Stomach (tissue), 9 donors: ENCODE data around the gene CACNA1E. TPM values are rescaled to one million over a fixed set of nuclear protein-coding genes. Genes with fewer than 3 reads are reported as not detected.

Source experiments
- DNase-seq, 2 donors: peaks; one replicate each; pipeline versions ENCODE4 v3.0.0 to v3.0.0-alpha.2; 2013 to 2019
- H3K27ac ChIP-seq, 5 donors: fragments of 200-600 bp in 4 of 5; sonication (generic) in 4 of 5; one replicate each; pipeline ENCODE4 v1.5.1; 2013 to 2019; ENCODE audit warnings: mild to moderate bottlenecking in 1 of 5, moderate library complexity in 1 of 5
- H3K27me3 ChIP-seq, 3 donors: fragments of 200-600 bp; sonication (generic); one replicate each; pipeline ENCODE4 v1.5.1; 2017 to 2019; ENCODE audit warnings: mixed run types in 1 of 3
- H3K36me3 ChIP-seq, 4 donors: fragments of 200-600 bp; sonication (generic); 1 replicate in 3 of 4; 2 replicates in 1 of 4; pipeline ENCODE4 v1.5.1; 2016 to 2019
- H3K4me1 ChIP-seq, 4 donors: fragments of 200-600 bp; sonication (generic); one replicate each; pipeline ENCODE4 v1.5.1; 2016 to 2019
- H3K4me3 ChIP-seq, 4 donors: fragments of 200-600 bp; sonication (generic) in 3 of 4; one replicate each; pipeline ENCODE4 v1.5.1; 2016 to 2019; ENCODE audit warnings: mild to moderate bottlenecking in 1 of 4
- H3K9me3 ChIP-seq, 4 donors: fragments of 200-600 bp; sonication (generic); one replicate each; pipeline ENCODE4 v1.5.1; 2016 to 2019
- EP300 ChIP-seq: sonication (generic); formaldehyde crosslinking; IDR thresholded peaks from one replicate; pipeline ENCODE4 v1.6.1; 2017; ENCODE audit warnings: antibody characterized with exemption
- POLR2A ChIP-seq, 4 donors: fragments of 450-650 bp; IDR thresholded peaks; one replicate each; pipeline ENCODE4 v1.6.1; 2016; ENCODE audit warnings: antibody characterized with exemption in 4 of 4, control low read depth in 2 of 4, mild to moderate bottlenecking in 1 of 4, moderate library complexity in 1 of 4
- POLR2AphosphoS5 ChIP-seq, 3 donors: sonication (generic); formaldehyde crosslinking; IDR thresholded peaks; one replicate each; pipeline ENCODE4 v1.6.1; 2016; ENCODE audit warnings: antibody characterized with exemption in 3 of 3
- WGBS, 5 donors: extraction: QIAGEN DNeasy Blood & Tissue Kit in 3 of 5; methylation state at CpG; one replicate each; pipeline versions ENCODE4 v1.1.5 to v1.1.7; 2013 to 2018; 5-methylcytosine and 5-hydroxymethylcytosine counted together
- intact Hi-C: fragments of 100-400 bp; cut with DNase I; formaldehyde crosslinking; loops from one replicate; pipeline ENCODE4 v1.15.1; 2023; ENCODE audit warnings: low total_unique reads
- polyA plus RNA-seq, 3 donors: library from polyadenylated mRNA; stranded (reverse); fragments of 200-250 nt; gene quantifications; one replicate each; pipeline ENCODE4 v1.2.3, GENCODE V29; 2013
- total RNA-seq, 5 donors: library from RNA; depleted of rRNA; stranded (reverse); fragments of >200 nt; gene quantifications; one replicate each; pipeline versions ENCODE4 v1.1.0 to v1.2.3, GENCODE V29; 2014 to 2016
- TF ChIP-seq, protein P1 (sequence below), 7 experiments: fragments of 450-650 bp in 4 of 7; fragments of 200-600 bp in 3 of 7; sonication (generic) in 3 of 7; IDR thresholded peaks; one replicate each; pipeline ENCODE4 v1.5.1; 2016 to 2019; ENCODE audit warnings: antibody characterized with exemption in 7 of 7, control low read depth in 2 of 7, mild to moderate bottlenecking in 1 of 7
- donor health status: healthy with polysubstance abuse.
- donor health status: Bipolar disorder and iron deficiency.
- donor health status: healthy.

Gene CACNA1E
- total and polyA plus RNA-seq, 8 donors, result under 0.01 to 1.8 (median 0.01) TPM; not detected in 4

DNA sequence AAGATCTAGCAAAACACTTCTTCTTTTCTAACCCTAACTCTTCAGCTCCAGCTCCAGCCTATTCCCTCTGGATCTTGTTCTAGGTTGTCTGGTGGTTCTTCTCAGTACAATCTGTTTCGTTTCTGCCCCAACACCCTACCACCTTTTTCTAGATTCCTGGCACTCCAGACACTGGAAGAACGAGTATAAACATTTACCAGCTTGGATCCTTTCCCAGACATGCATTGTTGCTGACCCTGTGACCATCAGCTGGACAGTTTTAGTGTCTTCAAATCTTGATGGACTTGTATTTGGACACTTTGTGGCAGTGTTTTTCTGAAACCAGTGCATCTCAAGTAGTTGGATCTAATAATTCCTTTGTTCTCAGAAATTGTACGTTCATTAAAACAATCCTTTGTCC is 30.6 kb upstream of the CACNA1E start:
- Histone ChIP-seq H3K4me3 (no peak overlapping the region), H3K36me3 (no peaks in the 10 kb centered on the region), H3K4me1 (no peaks in the 10 kb centered on the region), H3K9me3 (peaks cover 0 to 15% (median 11%) of the 10 kb centered on the region in 4 donors), H3K27me3 (no peaks in the 10 kb centered on the region), H3K27ac (no peak overlapping the region)
- TF ChIP-seq POLR2AphosphoS5 (IDR thresholded peaks at IDR 0.05), result no peak
- TF ChIP-seq, protein P1, sequence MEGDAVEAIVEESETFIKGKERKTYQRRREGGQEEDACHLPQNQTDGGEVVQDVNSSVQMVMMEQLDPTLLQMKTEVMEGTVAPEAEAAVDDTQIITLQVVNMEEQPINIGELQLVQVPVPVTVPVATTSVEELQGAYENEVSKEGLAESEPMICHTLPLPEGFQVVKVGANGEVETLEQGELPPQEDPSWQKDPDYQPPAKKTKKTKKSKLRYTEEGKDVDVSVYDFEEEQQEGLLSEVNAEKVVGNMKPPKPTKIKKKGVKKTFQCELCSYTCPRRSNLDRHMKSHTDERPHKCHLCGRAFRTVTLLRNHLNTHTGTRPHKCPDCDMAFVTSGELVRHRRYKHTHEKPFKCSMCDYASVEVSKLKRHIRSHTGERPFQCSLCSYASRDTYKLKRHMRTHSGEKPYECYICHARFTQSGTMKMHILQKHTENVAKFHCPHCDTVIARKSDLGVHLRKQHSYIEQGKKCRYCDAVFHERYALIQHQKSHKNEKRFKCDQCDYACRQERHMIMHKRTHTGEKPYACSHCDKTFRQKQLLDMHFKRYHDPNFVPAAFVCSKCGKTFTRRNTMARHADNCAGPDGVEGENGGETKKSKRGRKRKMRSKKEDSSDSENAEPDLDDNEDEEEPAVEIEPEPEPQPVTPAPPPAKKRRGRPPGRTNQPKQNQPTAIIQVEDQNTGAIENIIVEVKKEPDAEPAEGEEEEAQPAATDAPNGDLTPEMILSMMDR (IDR thresholded peaks at IDR 0.05), result no peak
- TF ChIP-seq EP300, result no peak
- TF ChIP-seq POLR2A (IDR thresholded peaks at IDR 0.05), result no peak
- no peak for DNase-seq
- 28 to 35% (median 33%) methylated on average over 3 of the region's 3 CpGs for WGBS, 5 donors
- intact Hi-C loops, result no loop called here

DNA sequence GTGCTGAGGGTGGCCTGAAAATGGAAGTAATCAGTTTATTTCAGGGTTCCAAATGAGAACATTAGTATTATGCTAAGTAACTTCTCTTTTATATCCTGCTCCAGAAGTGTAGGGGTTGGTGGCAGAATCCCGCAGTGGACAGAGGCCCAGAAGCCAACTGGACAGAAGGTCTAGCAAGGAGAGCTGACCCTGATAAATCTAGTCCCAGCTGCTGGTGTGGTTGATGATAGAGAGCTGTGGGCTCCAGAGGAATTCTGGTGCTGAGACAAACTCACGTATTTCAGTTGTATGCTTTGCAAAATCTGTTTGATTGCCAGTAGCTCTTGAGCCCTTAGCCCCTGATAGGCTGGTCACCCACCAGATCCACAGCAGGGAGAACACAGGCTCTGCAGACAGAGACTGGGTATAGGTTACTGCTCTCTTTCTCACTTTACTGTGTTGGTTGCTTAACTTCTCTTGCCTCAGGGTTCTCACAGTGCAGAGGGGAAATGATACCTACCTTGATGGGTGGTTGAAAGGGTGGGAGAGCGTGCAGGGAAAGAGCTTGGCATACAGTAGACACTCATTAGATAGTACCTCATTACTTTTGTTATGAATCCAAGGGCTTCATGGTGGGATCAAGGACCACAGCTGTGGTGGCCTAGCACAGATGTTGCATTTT is 29.6 kb upstream of the CACNA1E start:
- no peak for TF ChIP-seq POLR2A (IDR thresholded peaks at IDR 0.05)
- TF ChIP-seq, protein P1 (IDR thresholded peaks at IDR 0.05), result no peak
- no peak for TF ChIP-seq POLR2AphosphoS5 (IDR thresholded peaks at IDR 0.05)
- no peak for TF ChIP-seq EP300
- DNase-seq, result no peak
- H3K4me1 ChIP-seq, result no peaks in the 10 kb centered on the region

GRCh38 chr1:181456551-181456950 is 26.8 kb upstream of the CACNA1E start:
- no peak for DNase-seq
- H3K9me3 ChIP-seq, result peaks cover 0 to 19% (median 13%) of the 10 kb centered on the region in 4 donors
- TF ChIP-seq POLR2A (IDR thresholded peaks at IDR 0.05) (no peak), EP300 (no peak)
- TF ChIP-seq, protein P1 (IDR thresholded peaks at IDR 0.05), result no peak
- H3K4me1 ChIP-seq, result no peaks in the 10 kb centered on the region
- H3K36me3 ChIP-seq, result no peaks in the 10 kb centered on the region
- intact Hi-C loops, result no loop called here
- H3K27me3 ChIP-seq, result no peaks in the 10 kb centered on the region
- H3K4me3 ChIP-seq, result no peak overlapping the region
- H3K27ac ChIP-seq, result no peak overlapping the region
- WGBS, 5 donors, result 50 to 71% (median 59%) methylated on average over 3 of the region's 3 CpGs

More for the DNA sequence above, 29.6 kb upstream of the CACNA1E start:
- Histone ChIP-seq H3K27ac (no peak overlapping the region), H3K27me3 (no peaks in the 10 kb centered on the region), H3K36me3 (no peaks in the 10 kb centered on the region), H3K4me3 (no peak overlapping the region), H3K9me3 (peaks cover 0 to 19% (median 13%) of the 10 kb centered on the region in 4 donors)
- WGBS, 5 donors, result 47 to 87% (median 69%) methylated on average over 3 of the region's 3 CpGs
- intact Hi-C loops, result no loop called here

- Histone ChIP-seq H3K4me1 (no peaks in the 10 kb centered on the region), H3K36me3 (no peaks in the 10 kb centered on the region), H3K4me3 (no peak overlapping the region), H3K9me3 (peaks cover 0 to 19% (median 13%) of the 10 kb centered on the region in 4 donors), H3K27ac (no peak overlapping the region), H3K27me3 (no peaks in the 10 kb centered on the region)
- intact Hi-C loops, result no loop called here
- TF ChIP-seq, protein P1 (IDR thresholded peaks at IDR 0.05), result no peak
- TF ChIP-seq EP300 (no peak), POLR2A (IDR thresholded peaks at IDR 0.05) (no peak), POLR2AphosphoS5 (IDR thresholded peaks at IDR 0.05) (no peak)
- no peak for DNase-seq
- WGBS, 5 donors, result 65 to 87% (median 77%) methylated on average over 2 of the region's 2 CpGs
These were observed 24.9 kb upstream of the CACNA1E start for GRCh38 chr1:181458419-181458818.
